H54 (cell line): ENCODE results near the gene PTPN11.
A peak's percentile ranks its signal among the peaks of the same experiment; 100 is the strongest.

Source experiments
- DNase-seq: peaks from one replicate; pipeline ENCODE4 v3.0.0; 2011; ENCODE audit warnings: low spot score, mixed read lengths; ENCODE audit not compliant: insufficient read length
- FAIRE-seq: peaks from 3 replicates; lab custom pipeline; 2011; peaks lifted over from hg19 to GRCh38; lab: Jason Lieb, UNC
- POLR2A ChIP-seq: IDR thresholded peaks from 2 replicates; pipeline ENCODE4 v1.6.1; 2011; ENCODE audit warnings: low read depth, mild to moderate bottlenecking, low read length

PTPN11 gene

DNA sequence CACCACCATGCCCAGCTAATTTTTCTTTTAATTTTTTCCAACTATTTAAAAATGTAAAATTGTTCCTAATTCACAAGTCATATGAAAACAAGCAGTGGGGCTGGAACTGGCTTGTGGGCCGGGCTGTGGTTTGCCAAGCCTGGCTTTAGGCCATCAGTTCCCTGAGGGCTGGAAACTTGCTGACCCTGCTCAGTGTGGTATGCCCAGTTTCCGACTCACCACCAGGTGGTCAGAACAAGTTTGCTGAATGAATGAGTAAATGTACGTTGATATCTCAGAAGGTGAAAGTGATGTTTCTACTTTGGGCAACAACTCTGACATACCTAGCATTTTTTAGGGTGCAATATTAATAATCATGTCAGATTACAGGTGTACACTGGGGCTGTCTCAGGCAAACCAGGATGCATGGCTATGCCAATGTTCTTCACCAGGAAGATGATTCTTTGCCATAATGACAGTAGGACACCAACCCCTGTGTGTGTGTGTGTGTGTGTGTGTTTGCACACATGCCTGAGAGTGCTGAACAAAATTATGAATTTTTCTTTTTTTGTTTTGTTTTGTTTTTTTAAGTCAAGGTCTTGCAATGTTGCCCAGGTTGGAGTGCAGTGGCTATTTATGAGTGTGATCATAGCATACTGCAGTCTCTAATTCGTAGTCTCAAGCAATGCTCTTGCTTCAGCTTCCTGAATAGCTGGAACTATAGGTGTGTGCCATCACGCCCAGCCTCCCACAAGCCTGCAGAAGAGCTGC, 106.1 kb downstream of the PTPN11 start:
- DNase-seq (peak; percentile 68), FAIRE-seq (no peak)
- no peak for TF ChIP-seq POLR2A

DNA sequence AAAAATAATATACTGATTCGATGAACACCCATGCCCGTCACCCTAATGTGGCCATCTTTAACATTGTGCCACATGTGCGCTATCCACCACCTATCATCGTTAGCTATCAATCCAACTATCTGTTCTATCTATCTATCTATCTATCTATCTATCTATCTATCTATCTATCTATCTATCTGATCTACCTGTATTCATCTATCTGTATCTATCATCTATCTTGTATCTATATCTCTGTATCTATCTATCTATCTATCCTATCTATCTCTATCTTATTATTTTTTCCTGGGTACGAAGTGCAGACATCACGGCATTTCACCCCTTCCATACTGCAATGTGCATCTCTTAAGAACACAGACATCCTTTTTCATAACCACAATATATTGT, 106.7 kb downstream of the PTPN11 start:
- DNase-seq, result no peak
- no peak for FAIRE-seq
- no peak for TF ChIP-seq POLR2A

DNA sequence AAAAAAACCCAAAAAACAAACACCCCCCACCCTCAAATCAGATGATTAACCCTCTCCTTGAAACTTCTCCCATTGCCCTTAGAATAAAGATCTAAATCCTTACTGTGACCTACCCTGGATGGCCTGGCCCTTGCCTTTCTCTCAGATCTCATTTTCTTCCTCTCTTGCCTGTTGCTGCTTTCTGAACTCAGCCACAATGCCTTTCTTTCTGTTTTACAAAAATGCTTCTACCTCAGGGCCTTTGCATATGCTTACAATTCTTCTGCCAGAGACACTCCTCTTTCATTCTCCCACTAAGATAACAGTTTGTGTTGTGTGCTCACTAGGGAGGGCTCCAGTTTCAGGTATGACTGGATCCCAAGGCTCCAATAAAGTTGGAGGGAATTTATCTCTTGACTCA, 108.3 kb downstream of the PTPN11 start:
- DNase-seq, result no peak
- FAIRE-seq, result no peak
- no peak for TF ChIP-seq POLR2A

DNA sequence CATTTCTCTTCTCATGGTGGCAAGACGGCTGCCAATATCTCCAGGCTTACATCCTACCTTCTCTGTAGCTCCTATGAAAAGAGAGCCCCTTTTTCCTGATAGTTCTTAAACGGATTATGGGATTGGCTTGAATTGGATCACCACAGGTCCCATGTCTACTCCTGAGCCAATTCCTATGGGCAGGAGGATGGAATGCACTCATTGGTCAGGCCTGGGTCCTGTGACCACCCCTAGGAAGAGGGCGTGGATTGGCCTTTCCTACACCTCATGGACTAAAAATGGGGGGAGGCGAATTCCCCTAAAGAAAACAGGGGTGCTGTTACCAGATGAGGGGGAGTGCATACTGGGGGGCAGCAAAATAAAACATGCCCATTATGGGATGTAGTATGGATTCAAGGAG, 108.8 kb downstream of the PTPN11 start:
- FAIRE-seq (no peak), DNase-seq (no peak)
- TF ChIP-seq POLR2A, result no peak

DNA sequence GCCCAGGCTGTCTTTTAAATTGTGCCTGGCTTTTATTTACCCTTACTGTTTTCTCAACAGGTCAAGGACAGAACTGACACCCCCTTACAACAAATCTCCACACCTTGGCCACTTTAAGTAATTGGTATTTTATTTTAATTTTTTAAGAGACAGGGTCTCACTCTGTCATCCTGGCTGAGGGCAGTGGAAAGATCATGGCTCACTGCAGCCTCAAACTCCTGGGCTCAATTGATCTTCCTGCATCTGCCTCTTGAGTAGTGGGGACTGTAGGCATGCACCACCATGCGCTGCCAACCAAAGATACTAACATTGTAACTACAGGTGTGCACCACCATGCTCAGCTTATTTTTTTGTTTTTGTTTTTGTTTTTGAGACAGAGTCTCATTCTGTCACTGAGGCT, 109.8 kb downstream of the PTPN11 start:
- no peak for TF ChIP-seq POLR2A
- no peak for FAIRE-seq
- no peak for DNase-seq

DNA sequence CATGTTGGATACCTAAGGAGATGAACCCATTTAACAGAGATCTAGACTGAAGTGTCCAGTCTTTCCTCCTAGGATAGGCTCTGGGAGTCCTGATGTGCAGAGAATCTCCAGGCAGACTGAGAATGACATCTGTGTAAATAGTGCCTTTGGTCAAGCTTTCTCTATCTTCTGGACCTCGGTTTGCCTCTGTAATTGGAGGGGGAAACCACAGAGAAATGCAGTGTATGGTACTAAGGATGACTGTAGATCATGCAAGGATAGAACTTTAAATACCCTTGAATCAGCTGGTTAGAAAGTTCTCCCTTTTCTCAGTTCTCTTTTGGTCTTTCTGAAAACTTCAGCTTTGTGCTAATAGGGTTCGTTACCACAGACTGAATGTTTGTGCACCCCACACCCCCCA, 112.2 kb downstream of the PTPN11 start:
- TF ChIP-seq POLR2A, result no peak
- DNase-seq (no peak), FAIRE-seq (no peak)

DNA sequence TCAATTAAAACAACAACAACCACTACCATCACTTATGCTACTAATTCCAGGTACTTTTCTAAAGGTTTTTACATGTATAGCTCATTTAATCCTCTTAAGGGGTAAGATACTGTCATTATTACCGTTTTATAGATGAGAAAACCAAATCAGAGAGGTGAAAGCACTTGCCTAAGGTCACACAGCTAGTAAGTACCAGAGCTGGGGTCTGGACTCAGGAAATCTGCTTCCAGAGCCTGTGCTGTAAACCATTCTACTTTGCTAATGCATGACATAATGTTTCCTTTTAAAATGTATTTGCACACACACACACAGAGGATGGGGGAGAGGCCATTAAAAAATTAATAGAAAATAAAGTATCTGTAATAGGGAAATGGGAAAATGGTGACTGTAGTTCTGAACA, 113.4 kb downstream of the PTPN11 start:
- FAIRE-seq (no peak), DNase-seq (no peak)
- no peak for TF ChIP-seq POLR2A

DNA sequence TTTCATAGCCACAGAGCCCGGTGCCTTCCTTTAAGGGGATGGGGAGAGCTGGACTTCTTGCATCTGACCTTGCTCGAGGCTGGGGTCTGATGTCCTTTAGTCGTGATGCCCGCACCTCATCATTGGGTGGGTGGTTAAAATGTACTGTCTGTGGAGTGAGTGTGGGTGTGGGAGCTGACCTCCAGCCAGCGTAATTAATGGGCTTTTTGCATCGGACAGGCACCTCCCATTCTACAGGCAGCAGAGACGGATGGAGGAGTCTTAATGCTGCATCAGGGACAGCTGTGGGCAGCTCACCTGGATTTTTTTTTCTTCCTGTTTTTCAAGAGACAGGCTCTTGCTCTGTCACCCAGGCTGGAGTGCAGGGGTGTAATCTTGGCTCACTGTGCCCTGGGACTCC, 114.8 kb downstream of the PTPN11 start:
- DNase-seq, result no peak
- FAIRE-seq, result no peak

DNA sequence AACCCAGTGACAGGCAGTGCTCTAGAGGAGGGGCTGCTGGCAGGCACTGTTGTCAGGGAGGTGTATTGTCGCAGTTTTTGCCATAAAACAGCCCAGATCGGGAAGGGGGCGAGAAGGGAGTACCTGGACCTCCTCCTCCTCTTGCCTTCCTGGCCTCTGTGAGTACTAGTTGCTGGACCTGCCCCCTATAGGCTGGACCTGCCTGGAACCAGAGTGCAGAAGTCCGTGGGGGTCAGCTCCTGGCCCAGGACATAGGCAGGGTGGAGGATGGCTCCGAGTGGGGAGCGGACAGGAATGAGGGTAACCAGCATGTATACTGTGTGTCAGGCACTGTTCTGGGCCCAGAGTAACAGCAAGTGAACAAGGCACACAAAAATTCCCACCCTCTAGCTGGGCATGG, 116.3 kb downstream of the PTPN11 start:
- TF ChIP-seq POLR2A, result no peak
- DNase-seq, result no peak

More for the DNA sequence above, 114.8 kb downstream of the PTPN11 start:
- no peak for TF ChIP-seq POLR2A

DNA sequence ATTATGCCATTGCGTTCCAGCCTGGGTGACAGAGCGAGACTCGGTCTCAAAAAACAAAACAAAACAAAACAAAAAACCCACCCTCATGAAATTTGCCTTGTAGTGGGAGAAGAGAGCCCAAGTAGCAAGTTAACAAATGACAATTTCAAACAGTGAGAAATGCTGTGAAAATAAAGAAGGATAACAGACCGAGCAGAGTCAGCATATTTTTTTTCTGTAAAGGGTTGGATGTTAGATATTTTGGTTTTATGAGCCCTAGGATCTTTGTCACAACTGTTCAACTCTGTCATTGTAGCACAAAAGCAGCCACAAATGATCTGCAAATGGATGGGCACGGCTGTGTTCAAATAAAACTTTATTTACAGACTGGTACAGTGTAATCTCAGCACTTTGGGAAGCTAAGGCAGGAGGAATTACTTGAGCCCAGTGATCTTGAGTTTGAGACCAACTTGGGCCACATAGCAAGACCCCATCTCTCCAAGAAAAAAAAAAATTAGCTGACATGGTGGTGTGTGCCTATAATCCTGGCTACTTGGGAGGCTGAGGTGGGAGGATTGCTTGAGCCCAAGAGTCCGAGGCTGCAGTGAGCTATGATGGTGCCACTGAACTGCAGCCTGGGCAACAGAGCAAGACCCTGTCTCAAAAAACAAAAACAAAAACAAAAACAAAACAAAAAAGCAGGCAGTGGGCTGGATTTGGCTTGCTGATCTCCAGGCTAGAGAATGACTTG, 117.1 kb downstream of the PTPN11 start:
- no peak for DNase-seq
- TF ChIP-seq POLR2A, result no peak
- no peak for FAIRE-seq

More for the DNA sequence above, 116.3 kb downstream of the PTPN11 start:
- no peak for FAIRE-seq

DNA sequence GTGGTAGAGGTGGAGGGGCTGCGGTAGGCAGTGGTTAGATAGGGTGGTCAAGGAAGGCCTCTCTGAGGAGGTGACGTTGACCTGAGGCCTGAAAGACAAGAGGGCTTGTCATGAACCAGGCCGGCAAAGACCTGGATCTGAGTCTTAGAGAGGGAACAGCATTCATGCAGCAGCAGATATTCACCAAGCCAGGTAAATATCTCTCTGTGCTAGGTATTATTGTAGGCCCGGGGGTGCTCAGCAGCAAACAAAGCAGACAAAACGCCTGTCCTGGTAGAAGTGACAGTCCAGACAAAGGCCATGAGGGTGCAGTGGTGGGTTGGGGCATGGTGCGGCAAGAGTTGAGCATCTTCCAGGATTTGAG, 117.6 kb downstream of the PTPN11 start:
- no peak for FAIRE-seq
- no peak for TF ChIP-seq POLR2A
- no peak for DNase-seq

DNA sequence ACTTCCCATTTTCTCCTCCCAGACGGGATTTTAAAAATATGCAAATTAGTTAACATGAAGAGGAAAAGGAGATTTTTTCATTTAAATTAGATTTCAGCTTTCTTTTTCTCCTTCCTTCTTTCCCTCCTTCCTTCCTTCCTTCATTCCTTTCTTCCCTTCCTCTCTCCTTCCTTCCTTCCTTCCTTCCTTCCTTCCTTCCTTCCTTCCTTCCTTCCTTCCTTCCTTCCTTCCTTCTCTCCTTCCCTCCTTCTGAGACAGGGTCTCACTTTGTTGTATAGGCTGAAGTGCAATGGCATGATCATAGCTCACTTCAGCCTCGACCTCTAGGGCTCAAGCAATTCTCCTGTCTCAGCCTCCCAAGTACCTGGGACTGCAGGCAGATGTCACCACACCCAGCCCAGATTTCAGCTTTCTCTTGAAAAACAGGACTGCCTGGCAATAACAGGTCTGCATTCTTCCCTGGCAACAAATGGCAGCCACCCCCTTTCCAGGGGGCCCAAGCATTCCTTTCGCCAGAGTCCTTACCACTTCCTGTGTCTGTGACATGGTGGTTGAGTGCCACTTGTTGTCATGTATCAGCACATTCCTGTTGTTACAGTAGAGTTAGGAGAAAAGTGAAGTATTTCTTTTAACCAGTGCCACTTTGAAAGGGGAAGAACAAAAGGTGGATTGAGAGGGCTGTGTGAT, 119.1 kb downstream of the PTPN11 start:
- DNase-seq (peak; percentile 56), FAIRE-seq (no peak)

DNA sequence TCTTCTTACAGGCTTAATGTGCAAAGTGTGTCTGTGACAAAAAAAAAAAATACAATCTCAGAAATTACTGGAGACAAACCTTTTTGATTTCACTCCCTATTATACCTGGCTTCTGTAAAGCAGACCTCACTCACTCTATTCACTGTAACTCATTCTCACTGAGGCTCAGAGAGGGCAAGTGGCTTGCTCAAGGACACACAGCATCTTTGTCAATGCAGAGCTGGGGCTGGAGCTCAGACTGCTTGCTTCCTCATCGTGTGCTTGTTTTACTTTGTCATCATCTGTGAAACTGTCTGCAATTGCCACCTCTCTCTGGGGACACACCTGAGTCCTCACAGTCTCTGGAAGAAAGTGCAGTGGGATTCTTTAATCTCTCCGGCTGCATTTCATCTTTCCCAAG, 120.0 kb downstream of the PTPN11 start:
- FAIRE-seq (no peak), DNase-seq (no peak)
- TF ChIP-seq POLR2A, result no peak

More for the DNA sequence above, 119.1 kb downstream of the PTPN11 start:
- no peak for TF ChIP-seq POLR2A

DNA sequence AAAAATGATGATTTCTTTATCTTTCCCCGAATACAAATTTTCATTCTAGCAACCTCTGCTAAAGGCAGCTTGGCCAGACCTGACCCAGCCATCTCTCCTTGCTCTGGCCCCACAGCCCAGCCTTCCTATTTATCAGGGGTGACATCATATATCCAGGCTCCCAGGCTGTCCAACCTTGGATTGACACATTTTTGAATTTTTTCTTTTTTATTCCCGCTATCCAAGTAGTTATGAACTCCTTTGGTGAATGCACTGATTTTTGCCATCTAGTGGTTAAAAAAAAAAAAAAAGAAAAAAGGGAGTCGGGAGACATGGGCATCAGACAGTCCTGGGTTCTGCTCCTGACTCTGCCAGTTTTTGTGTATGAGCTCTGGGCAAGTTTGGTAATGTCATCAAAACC, 120.5 kb downstream of the PTPN11 start:
- TF ChIP-seq POLR2A, result no peak
- FAIRE-seq (no peak), DNase-seq (no peak)

DNA sequence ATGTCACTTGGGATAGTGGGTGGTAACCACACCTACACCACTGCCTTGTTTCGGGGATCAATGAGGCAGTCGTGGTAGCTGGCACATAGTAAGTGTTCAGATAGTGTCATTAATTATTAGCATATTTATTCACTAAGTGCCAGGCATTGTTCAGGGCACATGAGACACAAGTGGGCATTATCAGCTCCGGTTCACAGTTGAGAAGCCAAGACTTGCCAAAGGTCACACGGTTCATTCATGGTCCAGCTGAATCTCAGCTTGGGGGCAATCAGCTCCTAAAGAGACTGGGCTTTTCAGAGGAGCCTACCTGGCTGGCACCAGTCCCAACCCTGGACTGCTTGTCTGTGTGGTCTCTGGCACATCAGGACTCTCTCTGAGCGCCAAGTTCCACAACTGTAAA, 121.3 kb downstream of the PTPN11 start:
- FAIRE-seq (no peak), DNase-seq (no peak)
- TF ChIP-seq POLR2A, result no peak
